SK-N-SH treated with all-trans-retinoic acid at 6 μM for 48 hours (cell line): ENCODE measurements around the gene CNTNAP2.

Experiments used
- CREB5 ChIP-seq: fragments of 250-450 bp; sonication (Bioruptor Pico); IDR thresholded peaks from 2 replicates; pipeline ENCODE4 v1.5.1; 2020; ENCODE audit warnings: low read depth, mild to moderate bottlenecking, moderate library complexity
- CSRNP3 ChIP-seq: fragments of 250-450 bp; sonication (Bioruptor Pico); IDR thresholded peaks from 2 replicates; pipeline ENCODE4 v1.5.1; 2021; ENCODE audit warnings: mild to moderate bottlenecking, moderate library complexity
- ESRRG ChIP-seq: fragments of 250-450 bp; sonication (Bioruptor Pico); IDR thresholded peaks from 2 replicates; pipeline ENCODE4 v1.6.1; 2021; ENCODE audit warnings: mild to moderate bottlenecking
- OSR1 ChIP-seq: fragments of 250-450 bp; sonication (Bioruptor Pico); IDR thresholded peaks from 2 replicates; pipeline ENCODE4 v1.8.0; 2022; ENCODE audit warnings: moderate library complexity, mild to moderate bottlenecking, inconsistent platforms
- PATZ1 ChIP-seq: fragments of 250-450 bp; sonication (Bioruptor Pico); IDR thresholded peaks from 2 replicates; pipeline ENCODE4 v1.8.0; 2020; ENCODE audit warnings: mild to moderate bottlenecking, moderate library complexity, borderline replicate concordance
- RARB ChIP-seq: fragments of 250-450 bp; sonication (Bioruptor Pico); IDR thresholded peaks from 2 replicates; pipeline ENCODE4 v1.8.0; 2021; ENCODE audit warnings: mild to moderate bottlenecking, moderate library complexity
- TOX ChIP-seq: fragments of 250-450 bp; sonication (Bioruptor Pico); IDR thresholded peaks from 2 replicates; pipeline ENCODE4 v1.8.0; 2021; ENCODE audit warnings: mild to moderate bottlenecking, moderate library complexity, borderline replicate concordance
- TSHZ2 ChIP-seq: fragments of 250-450 bp; sonication (Bioruptor Pico); IDR thresholded peaks from 2 replicates; pipeline ENCODE4 v1.5.0; 2020; ENCODE audit warnings: mild to moderate bottlenecking, moderate library complexity
- ZFP3 ChIP-seq: fragments of 250-450 bp; sonication (Bioruptor Pico); IDR thresholded peaks from 2 replicates; pipeline ENCODE4 v1.5.0; 2020; ENCODE audit warnings: mild to moderate bottlenecking, moderate library complexity
- ZNF565 ChIP-seq: fragments of 450-650 bp; formaldehyde crosslinking; conservative IDR thresholded peaks from 2 replicates; pipeline ENCODE4 v1.5.0; 2020; ENCODE audit warnings: low read depth, mild to moderate bottlenecking, moderate library complexity
- ZNF70 ChIP-seq: fragments of 450-650 bp; formaldehyde crosslinking; IDR thresholded peaks from 2 replicates; pipeline ENCODE4 v1.5.0; 2020; ENCODE audit warnings: mild to moderate bottlenecking, moderate library complexity
- ZNF8 ChIP-seq: fragments of 450-650 bp; formaldehyde crosslinking; IDR thresholded peaks from 2 replicates; pipeline ENCODE4 v1.5.0; 2020; ENCODE audit warnings: mild to moderate bottlenecking, moderate library complexity

- TF ChIP-seq RARB (CRISPR knock-in tag) (no peak), PATZ1 (CRISPR knock-in tag) (no peak), CSRNP3 (no peak), ESRRG (no peak), TSHZ2 (CRISPR knock-in tag) (no peak), TOX (CRISPR knock-in tag) (no peak), OSR1 (CRISPR knock-in tag) (no peak), ZNF8 (no peak), ZNF565 (CRISPR knock-in tag) (no peak), ZFP3 (CRISPR knock-in tag) (no peak), ZNF70 (CRISPR knock-in tag) (no peak), CREB5 (no peak)
Observed at GRCh38 chr7:147047696-147048095, 931.1 kb downstream of the CNTNAP2 start.
